ENCODE data around the gene TBC1D22A.

Gene TBC1D22A

DNA sequence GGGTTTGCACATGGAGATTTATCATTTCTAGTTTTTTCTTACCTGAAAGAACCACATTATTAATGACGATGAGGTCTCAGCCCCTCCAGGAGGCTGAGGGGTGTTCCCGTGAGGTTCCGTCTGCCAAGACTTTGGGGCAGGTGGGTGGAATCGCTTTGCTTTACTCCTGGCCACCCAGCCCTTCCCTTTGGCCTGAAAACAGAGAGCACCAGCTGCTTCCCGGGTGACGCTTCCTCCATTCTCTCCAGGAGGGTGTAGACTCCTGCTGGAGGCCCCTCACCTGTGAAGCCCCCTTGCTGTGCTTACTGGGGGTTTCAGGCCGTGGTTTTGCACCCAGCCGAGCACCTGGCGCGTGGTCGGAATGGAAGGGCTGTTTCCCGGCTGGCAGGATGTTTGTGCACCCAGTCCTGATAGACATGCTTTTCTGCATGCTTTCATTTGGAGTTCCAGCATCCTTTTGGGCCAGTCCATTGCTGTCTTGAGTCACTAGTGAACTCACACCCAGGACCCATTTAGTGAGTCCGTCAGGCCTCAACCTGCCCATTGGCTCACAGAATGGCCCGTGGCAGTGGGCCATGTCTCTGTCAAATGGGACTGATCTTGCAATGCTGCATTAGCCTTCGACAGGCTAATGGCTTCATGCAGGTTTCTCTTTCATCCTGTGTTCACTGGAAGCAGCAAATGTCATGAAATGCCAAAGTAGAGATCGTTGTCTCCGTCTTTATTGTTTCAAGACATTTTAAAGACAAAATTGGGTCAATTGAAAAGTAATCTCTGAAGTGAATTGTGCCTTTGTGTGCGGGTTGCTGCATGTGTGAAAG is 360.8 kb downstream of the TBC1D22A start:
- no peak for DNase-seq (ENCODE audit: low read depth)

DNA sequence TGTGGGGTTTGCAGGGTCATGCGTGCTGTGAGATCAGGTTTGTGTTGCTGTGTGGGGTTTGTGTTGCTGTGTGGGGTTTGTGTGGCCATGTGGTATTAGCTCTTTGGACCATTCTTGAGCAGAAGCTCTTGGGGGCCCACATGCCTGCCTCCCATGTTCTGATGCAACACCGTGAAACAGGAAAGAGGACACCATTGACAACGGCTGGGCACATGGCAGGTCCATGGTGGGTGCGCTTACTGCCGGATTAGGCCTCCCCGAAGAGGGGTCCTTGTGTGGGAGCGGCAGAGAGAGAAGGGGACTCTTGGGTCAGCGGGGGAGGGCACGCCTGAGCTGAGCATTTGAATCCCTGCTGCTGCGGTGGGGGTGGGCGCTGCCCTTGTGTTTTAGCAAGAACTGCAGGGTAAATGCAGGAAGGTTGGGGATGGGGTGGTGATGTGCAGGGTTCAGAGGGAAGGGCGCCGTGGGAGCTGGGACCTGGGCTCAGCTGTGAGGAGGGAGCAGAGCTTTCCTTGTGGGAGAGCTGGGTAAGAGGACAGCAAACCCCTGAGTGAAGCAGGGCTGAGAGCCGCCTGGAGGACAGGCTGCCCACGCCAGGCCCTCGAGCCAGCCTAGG is 361.5 kb downstream of the TBC1D22A start:
- DNase-seq (ENCODE audit: low read depth): no peak

DNA sequence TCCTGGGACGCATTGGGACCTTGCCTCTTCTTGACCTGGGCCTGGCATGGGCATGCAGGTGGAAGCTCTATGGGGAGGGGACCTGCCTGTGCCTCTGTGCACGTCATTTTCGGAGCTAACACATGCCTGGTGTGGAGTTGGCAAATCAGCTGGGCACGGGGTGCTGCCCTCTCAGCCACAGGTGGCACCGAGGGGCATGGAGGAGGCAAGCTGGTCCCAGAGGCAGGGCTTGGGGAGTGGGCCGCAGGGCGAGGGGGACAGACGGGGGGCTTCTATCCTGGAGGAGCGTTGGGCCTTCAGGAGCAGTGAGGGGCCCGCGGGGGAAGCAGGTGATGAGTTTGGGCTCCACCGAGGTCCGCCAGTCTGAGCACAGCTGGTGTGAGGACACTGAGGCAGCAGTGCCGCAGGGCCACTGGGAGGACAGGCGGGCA is 362.0 kb downstream of the TBC1D22A start:
- DNase-seq (ENCODE audit: low read depth): no peak

DNA sequence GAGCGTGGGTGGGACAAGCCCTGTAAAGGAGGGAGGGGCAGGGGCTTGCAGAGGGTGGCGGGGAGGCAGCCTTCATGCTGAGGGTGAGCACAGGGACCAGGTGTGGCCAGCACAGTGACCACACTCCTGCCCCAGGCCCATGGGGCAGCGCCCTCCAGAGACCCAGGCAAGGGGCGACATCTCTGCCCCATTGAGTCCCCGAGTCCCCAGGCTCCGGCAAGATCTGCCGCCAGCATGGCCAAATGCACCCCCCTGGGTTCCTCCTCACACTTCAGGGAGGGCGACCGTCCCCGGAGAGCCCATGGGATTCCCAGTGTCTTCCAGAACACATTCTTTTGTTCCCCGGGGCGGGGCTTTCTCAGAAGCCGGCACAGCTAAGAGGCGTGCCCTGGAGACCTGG is 362.5 kb downstream of the TBC1D22A start:
- no peak for DNase-seq (ENCODE audit: low read depth)

DNA sequence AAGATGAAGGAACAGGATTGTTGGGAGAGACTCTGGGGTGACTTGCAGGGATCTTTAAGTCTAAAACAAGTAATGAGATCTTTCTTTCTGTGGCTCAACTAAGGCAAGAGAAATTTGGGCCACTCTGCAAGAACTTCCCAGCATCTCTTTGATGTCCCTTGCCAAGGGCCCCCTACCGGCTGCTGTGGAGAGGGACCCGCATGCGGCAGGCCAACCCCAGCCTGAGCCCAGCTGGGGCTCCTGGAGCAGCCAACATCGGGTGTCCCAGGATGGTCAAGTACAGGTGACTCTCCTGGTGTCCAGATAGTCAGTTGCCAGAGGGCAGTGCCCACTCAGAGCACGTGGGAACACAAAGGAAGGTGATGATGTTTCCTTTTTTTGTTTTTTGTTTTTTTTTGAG is 363.2 kb downstream of the TBC1D22A start:
- DNase-seq (ENCODE audit: low read depth): no peak

DNA sequence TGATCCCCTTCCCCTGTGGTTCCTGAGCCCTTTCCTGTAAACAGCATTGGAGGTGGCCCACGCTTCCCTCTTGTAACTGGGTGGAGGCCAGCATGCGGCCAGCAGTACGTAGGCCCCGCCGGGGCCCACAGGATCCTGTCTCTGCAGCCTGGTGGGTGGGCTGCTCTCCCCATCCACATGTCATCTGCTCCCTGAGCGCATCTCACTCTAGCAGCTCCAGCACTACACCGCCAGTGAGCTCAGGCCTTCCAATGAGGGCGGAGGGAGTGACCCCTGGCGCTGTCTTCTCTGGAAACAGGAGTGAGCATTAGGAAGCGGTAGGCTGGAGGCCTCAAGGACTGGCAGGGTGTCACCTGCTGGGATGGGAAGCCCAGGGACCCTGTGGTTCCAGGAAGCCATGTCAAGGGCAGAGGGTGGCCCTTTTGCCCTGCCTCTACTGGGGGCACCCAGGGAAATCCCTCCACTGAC is 363.9 kb downstream of the TBC1D22A start:
- no peak for DNase-seq (ENCODE audit: low read depth)

DNA sequence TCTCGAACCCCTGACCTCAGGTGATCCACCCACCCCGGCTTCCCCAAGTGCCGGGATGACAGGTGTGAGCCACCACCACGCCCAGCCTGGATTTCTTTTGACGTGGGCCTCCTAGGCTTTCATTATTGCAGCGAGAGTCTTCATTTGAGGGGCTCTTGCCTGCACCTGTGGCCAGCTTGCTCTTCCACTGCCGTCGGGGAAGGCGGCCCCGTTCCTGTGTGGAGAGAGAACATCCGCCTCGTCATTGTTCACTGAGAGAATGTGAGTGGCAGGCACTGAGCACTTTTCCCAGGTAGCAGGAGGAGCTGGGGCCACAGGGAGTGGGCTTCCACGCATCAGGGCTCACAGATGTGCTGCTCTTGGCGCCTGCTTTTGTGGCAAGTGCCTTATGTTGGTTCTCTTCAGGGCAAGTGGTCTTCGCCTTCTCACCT is 365.0 kb downstream of the TBC1D22A start:
- no peak for DNase-seq (ENCODE audit: low read depth)

DNA sequence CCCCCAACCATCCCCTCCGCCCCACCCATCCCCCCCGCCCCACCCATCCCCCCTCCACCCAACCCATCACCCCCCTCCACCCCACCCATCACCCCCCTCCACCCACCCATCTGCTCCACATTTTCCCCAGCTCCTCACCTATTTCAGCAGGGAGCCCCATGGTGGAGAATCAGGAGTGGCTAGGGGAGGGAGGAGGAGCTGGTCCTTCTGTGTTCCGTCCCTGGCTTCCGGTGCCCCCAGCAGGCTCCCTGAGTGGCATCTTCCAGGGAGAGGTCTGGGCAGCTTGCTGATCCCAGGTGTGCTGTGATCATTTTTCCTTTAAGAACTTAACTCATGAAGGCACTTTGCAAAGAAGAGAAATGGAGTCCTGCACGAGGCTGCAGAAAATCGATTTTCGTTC is 365.8 kb downstream of the TBC1D22A start:
- no peak for DNase-seq (ENCODE audit: low read depth)

DNA sequence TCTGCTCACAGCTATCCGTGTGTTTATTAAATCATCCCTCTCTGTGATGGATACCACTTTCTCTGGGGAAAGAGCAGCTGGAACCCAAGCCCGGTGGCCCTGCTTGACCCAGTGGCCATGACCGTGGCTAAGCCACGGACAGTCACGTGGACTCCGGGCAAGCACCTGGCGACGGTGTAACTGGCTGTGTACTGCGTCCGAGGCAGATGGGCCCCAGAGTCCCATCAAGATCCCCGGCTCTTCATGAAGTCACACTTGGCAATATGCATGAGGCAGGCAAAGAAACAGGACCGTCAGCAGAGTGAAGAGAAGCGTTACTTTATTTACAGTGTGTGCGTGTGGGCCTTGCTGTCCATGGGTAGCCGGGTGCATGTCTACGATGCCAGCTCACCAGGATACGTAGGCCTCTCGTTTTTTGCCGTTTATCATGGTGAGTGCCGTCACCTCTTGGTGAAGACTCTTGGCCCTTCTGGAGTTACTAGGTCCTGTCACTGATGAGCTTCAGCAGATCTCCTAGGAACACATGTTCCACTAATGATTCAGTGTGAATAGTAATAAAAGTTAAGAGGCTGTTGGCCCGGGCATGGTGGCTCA is 366.3 kb downstream of the TBC1D22A start:
- no peak for DNase-seq (ENCODE audit: low read depth)

DNA sequence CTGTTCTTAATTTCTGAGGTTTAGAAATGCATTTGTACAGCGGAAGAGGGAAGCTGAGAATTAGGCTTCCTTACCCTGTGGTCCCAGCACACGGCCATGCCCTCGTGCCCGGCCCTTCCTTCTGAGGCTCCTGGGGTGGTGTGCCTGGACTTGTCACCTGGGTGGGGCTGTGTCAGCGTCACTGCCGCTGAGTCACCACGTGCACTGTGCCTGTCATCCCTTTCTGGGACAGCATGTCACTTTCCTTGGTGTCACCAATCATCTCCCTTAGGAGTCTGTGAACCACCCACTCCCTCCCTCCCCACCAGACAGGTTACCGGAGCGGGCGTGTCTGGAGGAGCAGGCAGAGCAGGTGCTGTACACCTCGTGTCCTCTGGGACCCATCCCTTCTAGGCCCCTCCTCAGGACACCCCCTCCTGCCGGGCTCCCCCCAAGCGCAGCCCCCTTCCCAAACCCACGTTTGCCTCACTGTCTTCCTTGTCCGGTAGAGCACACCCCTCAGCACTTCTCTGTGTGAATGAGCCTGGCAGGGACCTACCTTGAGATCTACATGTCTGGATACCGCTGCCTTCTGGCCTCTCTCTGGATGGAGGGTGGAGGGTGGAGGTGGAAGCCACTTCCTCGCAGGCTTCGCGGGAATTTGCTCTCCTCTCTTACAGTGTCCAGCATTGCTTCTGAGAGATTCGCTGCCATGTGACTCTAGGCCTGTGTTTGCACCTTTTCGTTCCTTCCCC is 367.6 kb downstream of the TBC1D22A start:
- DNase-seq (ENCODE audit: low read depth): no peak

DNA sequence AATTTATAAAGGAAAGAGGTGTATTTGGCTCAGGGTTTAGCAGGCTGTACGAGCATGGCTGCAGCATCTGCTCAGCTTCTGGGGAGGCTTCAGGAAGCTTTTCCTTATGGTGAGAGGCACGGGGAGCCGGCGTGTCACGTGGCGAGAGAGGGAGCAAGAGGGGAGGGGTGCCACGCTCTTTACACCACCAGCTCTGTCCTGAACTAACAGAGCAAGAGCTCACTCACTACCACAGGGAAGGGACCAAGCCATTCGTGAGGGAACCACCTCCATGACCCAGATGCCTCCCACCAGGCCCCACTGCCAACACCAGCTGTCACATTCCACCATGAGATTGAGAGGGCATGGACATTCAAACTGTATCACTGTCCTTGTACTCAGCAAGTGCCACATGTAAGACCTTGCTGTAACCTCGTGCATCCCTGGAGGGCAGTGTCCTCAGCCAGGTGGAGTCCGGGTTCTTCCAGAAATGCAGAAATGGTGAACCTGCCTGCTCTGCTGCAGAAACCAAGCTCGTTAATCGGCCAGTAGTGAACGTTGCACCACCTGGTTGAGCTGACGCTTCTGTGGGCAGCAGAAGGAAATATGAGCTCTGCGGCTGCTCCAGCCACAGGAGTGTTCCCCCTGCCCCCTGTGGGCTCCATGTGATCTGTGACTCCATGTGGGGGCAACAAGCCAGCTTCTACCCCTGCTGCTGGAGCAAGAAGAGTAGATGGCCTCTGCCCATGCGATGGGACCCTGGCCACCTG is 368.6 kb downstream of the TBC1D22A start:
- no peak for DNase-seq (ENCODE audit: low read depth)

DNA sequence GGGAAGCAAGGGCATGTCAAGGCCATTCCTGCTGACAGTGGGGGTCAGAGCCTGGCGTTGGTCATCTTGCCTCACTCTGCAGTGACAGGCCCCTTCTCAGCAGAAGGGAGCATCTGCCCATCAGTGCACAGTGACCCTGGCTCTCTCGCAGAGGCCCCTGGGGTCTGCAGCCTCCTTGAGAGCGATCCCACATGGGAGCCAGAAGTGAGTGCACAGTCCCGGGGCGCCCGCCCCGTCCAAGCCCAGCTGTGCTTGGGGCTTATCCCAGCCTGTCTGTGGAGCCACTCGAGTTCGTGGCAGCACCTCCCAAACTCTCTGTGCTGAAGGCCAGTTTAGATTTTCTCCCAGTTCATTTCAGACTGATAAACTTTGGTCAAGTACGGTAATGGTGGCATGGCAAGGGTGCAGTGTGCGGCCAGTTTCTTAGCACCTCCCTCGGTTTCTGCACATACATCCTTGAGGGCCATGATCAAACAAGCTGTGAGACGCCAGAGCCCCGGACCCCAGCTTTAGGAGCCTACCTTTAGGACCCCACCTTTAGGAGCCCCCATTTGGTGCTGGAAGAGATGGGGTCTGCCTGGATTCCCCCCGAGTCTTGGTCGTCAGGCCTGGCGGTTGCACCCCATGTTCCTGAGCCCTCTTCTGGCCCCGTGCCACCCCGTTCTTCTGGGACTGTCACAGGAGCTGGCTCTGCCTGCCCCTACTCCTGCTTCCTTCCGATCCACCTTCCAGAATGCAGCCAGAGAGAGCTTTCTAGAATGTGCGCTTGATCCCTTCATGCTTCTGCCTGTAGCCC is 369.4 kb downstream of the TBC1D22A start:
- DNase-seq (ENCODE audit: low read depth): no peak

DNA sequence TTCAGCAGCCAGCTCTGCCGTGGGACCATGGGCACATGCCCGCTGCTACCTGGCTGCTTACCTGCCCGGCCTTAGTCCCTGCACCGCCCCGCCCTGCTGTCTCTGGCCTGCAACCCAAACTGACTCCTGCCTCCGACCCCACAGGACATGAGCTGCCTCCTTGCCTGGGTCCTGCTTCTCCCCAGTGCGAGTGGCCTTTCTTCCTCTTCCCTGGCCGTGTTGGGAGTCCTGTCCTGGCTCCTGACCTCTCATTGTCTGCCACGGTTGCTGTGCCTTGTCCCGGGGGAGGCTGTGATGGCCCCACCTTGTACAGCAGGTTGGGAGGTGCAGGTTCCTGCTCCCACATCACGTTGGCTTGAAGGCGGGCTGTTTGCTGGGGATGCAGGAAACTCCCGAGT is 370.0 kb downstream of the TBC1D22A start:
- no peak for DNase-seq (ENCODE audit: low read depth)

DNA sequence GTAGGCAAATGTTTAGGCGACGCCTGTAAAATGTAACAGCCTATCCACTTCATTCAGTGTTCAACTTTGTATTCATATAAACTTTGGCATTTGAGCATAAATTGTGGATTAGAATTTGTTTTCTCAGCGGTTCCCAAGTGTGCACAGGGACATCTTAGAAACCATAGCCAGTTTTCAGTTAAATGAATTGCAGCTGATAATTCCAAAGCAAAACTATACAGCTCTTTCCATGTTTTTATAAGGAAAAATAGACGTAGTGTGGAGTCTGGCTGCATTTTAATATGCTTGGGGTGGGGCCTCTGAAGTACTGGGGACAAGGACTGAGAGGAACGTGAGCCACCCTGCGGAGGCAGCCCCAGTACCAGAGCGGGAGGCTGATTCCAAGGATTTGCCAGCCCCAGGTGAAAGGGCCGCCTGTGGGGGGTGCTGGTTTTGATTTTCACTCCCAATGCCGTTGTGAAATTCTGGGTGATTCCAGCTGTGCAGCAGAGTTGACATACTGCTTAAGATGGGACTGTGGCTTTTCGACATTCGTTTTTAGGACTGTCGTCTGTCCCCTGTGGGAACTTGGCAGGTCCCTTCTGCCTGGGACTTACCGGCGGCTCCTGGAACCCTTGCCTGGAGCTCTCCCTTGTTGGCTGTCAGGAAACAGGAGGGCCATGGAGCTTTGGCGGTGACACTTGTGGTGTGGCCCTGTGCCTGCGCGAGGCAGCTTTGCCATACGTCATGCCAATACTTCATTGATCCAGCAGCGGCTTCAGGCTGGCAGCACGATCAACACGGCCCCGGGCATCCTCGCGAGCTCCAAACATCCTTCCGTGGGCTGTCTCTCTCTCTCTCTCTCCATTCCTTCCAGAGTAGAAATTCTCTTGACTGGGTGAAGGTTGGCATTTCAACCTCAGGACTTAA is 370.9 kb downstream of the TBC1D22A start:
- no peak for DNase-seq (ENCODE audit: low read depth)

DNA sequence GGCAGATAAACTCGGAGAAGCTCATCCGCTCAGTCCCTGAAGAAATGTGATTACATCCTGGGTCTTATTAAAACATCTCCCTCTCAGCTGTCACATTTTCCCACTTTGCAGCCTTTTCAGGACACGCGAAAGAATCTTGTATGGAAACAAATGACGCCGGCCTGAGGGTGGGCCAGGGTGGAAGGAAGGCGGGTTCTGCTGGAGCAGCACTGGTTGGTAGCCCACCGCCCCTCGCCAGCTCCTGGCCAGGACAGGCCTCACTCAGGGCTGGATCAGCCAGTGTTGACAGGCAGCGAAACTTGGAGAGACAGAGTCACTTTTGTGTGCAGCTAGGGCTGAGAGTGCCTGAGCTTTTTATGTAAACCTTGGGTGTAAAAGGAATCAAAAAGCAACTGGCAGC is 371.8 kb downstream of the TBC1D22A start:
- DNase-seq (ENCODE audit: low read depth): no peak

DNA sequence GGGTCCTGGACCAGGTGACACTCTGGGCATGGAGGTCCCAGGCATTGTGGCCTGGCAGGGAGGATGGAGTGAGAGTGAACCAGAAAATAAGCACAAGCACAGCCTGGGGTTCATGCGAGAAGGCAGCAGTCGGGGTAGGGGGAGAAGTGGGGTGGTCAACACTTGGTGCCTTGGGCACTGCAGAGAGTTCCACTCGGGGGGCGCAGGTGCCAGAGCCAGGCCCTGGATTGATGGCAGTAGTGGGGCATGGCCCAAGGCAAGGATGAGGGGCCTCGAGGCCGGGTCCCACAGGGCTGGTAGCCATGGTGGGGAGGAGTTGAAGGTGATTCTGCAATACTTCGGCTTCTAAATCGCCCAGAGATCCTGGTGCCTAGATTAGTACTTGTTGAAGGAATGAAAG is 372.9 kb downstream of the TBC1D22A start:
- no peak for DNase-seq (ENCODE audit: low read depth)

DNA sequence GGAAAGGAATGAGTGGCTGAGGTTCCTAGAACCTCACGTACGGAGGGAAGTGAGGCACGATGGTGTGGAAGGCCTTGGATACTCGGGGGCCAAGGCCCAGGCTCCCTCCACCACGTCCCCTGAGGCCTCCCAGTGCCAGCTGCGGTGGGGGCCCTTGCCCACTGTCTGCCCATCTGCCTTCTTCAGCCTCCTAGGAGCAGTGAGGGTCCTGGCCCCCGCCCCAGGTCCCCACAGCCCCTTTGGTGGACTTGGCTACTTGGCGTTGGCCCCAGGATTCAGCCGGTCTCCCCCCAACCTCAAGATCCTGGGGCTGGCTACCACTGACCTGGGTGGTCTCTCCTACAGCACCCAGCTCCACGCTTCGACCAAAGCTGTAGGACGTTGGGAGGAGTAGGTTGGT is 373.6 kb downstream of the TBC1D22A start:
- DNase-seq (ENCODE audit: low read depth): no peak

DNA sequence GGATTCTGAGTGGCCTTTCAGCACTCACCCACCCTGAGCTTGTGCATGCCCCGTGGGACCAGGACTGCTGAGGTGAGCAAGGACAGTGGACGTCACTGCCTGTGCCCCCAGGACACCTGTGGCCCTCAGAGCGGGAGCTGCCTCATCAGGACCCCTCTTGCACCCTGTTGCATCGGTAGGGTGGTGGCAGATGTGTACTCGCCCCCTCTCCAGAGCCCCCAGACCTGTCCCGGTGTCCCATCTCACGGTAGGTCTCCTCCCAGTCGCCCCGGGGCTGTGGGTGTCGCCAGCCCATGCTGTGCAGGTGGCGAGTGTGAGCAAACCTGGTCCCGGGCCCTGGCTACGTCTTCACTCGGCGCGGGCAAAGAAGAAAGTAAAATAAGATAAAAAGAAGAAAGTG is 374.2 kb downstream of the TBC1D22A start:
- no peak for DNase-seq (ENCODE audit: low read depth)

DNA sequence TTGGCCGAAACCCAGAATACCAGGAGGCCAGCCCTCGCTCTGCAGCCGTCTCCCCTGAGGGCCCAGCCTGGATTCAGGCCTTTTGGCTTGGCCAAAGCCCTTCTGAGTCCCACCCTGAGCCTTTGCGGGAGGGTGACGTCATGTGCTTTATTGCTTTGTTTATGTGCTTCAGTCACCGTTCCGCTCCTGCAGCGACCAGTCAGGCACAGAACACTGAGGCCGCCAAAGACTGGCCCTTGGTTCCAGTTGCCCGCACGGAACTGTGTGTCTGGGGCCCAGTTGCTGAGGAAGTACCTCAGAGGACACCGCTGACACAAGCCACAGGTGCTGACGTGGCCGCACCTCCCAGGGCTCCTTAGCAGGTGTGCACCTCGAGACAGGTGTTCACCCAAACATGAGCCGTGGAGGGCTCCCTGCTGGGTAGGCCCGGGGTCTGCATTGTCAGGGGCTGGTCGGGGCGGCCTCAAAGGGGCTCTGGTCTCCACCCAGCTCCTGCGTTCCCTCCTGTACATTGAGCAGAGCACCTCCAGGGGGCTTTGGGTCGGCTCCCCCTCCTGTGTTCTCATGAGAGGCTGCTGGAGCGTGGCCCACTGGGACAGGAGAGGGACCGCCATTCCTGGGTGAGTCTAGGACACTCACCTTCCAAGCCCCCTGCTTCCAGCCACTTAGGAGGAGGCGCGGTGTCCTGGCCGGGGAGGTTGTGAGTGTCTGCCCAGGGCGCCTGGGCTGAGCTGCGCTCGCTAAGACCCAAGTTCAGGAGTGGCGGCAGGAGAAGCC is 376.8 kb downstream of the TBC1D22A start:
- no peak for DNase-seq (ENCODE audit: low read depth)

All from T-helper 22 cell (primary cell).